Stimulated activated naive CD4-positive, alpha-beta T cell (primary cell): Measurements from ENCODE around the gene SP110.
"Not testable (repeated sequence)": the region's sequence is repeated elsewhere in the genome, so short reads cannot be mapped to it uniquely, and the experiment has no call there.

Experiments used
- DNase-seq, 6 experiments: peaks; one replicate each; lab custom pipeline; 2025; lab: John Stamatoyannopoulos, UW

The SP110 gene

DNA sequence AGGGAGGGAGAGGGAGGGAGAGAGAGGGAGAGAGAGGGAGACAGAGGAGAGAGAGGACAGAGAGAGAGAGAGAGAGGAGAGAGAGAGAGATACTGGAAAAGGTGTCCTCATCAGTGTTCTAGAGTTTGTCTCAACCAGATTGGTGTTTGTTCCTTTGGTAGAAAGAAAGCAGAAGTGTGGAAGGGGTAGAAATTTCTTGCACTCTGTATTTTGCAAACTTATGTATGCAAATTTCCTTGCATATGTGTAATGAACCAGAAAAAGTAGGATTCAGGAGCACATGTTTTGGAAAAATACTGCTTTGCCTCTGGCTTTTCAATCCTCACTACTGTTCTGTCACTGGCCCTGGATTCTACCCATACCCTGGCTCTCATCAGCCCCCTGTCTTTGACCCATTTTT, 4.7 kb upstream of the SP110 start:
- DNase-seq, result no peak

GRCh38 chr2:230222829-230223228, 3.0 kb upstream of the SP110 start:
- DNase-seq, result not testable (repeated sequence)

GRCh38 chr2:230221493-230221892, 1.7 kb upstream of the SP110 start:
- peak in 1 of 6 experiments; percentile 4 for DNase-seq

DNA sequence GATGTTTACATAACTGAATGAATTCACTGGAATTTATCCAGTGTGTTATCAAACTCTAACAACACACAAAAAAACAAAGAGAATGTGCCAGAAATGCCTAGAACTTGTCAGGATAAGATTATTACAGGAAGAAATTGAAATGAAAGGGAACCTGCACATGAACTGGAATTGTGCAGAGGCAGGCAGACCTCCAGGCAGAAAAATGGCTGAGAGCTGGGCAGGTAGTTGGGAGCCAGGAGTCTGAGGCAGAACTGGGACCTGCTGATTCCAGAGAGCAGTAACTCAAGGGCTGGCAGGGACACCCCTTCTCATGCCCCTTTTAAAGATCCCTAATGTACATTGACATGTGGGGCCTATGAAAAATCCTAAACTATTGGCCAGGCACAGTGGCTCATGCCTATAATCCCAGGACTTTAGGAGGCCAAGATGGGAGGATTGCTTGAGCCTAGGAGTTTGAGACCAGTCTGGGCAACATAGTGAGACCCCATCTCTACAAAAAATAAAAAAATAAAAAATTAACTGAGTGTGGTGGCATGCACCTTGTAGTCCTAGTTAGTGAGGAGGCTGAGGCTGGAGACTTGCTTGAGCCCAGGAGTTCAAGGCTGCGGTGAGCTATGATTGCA, 674 bp upstream of the SP110 start:
- DNase-seq, result no peak

DNA sequence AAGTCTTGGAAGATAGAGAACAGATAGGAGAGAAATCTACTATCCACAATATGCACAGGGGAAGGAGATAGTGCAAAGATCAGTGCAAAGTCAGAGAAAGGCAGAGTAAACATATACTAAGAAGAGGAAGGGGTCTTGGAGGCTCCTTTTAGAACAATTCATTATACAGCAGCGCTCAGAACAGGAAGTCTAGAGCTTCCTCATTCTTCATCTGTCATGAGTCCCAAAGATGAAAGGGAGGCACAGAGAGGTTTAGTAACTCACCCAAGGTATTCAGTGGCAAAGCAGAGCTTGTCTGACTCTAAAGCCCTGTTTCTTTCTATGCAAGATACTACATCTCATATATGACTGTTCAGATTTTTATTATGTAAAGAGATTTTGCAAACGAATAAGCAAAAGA, 1.4 kb downstream of the SP110 start:
- peak in 3 of 6 experiments; percentile 22 to 46 (median 29) for DNase-seq

DNA sequence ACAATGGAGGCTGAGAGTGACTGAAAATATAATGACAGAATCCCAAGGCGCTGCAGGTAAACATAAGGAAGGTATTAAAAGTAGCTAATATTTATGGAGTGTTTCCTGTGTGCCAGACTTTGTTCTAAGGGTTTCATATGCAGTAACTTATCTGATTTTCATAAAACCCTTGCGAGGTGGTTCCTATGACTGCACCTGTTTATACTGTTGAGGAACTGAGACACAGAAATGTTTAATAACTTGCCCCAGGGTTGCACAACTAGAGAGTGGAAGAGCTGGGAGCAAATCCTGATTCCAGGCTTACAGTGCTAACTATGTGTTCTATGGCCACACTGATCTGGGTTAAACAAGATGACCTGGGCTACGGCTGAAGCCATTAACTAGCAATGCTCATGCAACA, 2.4 kb downstream of the SP110 start:
- no peak for DNase-seq

DNA sequence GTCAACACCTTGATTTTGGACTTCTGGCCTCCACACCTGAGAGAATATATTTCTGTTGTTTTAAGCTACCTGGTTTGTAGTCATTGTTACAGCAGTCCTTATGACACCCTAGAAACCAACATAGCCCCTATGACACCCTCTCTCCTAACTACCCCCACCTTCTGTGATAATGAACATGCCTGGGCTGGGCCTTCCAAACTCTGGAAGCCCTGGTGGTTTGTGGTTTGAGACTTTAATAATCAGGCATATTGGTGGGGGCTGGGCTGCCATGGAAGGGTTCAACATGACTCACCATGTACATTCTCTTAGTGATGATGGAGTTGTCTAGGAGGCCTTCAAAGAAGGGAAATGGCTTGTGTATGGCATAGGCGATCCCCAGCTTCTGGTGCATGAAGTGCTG, 3.3 kb downstream of the SP110 start:
- no peak for DNase-seq

- DNase-seq, result no peak
Measured at GRCh38 chr2:230209422-230210051, 10.2 kb downstream of the SP110 start.

GRCh38 chr2:230208576-230208975, 11.2 kb downstream of the SP110 start:
- DNase-seq, result no peak

DNA sequence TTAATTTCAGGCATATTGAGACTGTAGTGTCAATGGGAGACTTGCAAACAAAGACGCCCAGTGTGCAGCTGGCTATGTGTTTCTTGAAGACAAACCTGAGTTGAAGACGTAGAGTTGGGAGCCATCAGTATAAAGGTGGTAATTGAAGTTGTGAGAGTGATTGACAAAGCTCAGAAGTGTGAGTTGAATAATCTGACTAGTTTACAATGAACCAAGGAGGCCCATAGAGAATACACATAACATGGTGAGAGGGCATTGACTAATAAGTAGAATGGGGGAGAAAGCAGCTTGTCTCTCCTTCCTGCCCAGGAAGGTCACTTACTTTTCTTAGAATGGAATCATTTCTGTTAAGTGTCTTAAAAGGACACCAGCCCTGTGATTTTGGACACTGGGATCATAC, 14.1 kb downstream of the SP110 start:
- DNase-seq, result no peak

DNA sequence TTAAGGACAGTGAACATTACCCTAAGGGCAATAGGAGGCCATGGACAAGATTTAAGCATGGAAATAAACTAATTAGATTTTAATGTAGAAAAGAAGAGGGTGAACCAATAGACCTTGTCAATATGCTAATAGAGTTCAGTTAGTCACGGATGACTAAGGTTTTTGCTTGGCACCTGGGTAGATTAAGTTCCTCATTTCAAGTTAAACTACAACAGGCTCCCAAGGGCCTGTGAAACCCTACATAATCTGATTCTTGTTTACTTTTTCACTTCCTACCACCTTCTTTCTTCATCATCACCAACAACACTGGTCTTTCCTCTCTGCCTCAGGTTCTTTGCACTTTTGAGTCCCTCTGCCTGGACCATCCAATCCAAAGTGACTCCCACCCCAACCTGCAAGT, 14.8 kb downstream of the SP110 start:
- no peak for DNase-seq

GRCh38 chr2:230203110-230203676, 16.6 kb downstream of the SP110 start:
- DNase-seq, result no peak

DNA sequence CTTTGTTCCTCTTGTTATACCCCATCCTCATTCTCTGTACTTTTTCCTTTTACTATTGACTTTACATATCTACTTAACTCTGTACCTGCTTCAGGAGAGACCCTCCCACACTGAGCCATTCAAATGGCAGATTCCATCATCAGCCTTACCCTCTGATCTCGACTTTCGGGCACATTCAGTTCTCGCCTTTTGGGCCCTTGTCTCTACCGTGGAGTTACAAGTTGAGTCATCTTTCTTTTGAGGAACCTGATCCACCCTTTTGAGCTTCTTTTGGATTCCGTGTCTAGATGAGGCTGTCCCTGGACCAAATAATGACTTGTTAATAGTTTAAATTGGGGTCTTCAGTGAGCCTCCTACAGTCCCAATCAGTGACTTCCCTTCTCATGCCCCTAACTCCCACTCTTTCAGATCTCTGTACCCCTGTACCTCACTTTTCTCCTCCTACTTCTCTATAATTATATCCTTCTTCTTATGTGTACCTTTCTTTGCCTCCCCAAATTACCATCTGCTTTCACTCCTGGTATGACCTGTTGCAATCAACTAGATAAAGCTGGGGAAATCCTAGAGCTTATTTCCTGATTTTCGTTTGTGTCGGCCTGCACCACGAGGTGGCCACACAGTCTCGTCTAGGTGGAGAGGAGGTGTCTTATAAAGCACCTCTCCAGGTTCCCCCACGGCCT, 17.2 kb downstream of the SP110 start:
- DNase-seq, result no peak

GRCh38 chr2:230184727-230185578, 34.8 kb downstream of the SP110 start:
- no peak for DNase-seq

GRCh38 chr2:230181195-230181594, 38.6 kb downstream of the SP110 start:
- DNase-seq, result no peak

- DNase-seq, result no peak
Measured at GRCh38 chr2:230179907-230180306, 39.9 kb downstream of the SP110 start.

DNA sequence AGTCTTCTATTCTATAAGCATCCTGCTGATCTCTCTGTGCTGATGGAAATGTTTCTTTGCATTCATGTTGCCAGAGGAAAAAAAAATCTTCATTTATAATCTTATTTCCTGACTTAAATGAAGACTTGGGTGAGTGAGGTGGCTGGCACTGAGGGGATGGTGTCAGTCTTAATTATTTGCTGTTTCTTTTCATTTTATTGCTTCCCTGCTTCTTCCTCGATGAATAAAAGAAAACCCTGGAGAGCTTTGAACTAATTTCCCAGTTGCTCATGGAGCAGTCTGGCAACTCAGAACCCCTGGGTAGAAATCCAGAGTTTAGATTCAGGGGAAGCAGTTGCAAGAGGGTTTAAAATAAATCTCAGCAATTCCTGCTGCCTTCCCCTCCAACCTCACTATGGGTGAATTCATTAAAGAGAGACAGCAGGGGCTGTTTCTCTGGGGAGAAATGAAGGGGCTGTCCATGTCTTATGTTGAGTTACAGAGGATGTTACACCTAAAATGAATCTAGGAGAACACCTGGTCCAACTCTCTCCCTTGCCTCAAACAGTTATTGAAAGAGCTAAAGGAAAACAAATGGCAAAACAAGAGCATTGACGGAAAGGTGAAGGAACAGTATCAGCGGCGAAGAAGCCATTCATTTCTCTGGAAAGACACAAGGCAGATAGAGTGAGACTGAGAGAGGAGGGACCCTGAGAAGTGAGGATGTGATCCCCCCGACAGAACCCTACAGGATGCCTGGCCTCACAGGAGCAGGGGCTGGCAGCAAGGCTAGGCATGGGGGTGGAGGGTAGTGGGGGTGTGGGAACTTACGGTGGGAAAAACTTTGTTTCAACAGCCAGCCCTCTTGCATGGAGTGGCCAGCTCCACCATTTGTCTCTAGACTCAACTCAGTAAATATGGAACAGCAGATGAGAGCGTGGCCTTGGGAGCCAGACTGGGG, 41.0 kb downstream of the SP110 start:
- DNase-seq, result no peak

GRCh38 chr2:230176996-230177395, 42.8 kb downstream of the SP110 start:
- DNase-seq, result no peak

GRCh38 chr2:230174466-230174865, 45.3 kb downstream of the SP110 start:
- no peak for DNase-seq

DNA sequence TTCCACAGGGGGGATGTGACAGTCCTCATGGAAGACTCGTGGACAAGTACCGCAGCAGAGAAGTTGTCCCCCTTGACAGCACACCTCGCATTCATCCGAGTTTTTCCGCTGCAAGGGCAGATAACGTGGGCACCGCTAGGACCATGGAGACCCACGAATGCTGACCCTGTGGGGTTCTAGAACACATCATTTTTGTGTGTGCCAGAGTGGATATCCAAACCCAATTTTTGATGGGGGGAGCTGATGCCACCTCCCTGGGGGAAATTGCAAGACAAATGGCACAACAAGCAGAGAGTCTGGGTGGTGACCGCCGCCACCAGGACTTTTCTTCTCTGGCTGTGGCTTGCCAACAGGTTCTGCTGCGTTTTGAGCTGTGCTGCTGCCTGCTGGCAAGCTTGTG, 46.9 kb downstream of the SP110 start:
- no peak for DNase-seq

- no peak for DNase-seq
Measured at GRCh38 chr2:230172156-230172555, 47.6 kb downstream of the SP110 start.
